Stimulated activated CD8-positive, alpha-beta memory T cell treated with anti-CD3 and anti-CD28 coated beads, Interleukin-15, amount 100 ng/mL, for 24 hours (primary cell): ENCODE data around the gene AAR2.

Experiments used
- DNase-seq: peaks from one replicate; pipeline ENCODE4 v3.0.0-alpha.2; 2020; ENCODE audit warnings: low read depth

AAR2 gene

GRCh38 chr20:36279776-36280175, 43.5 kb downstream of the AAR2 start:
- DNase-seq = no peak

GRCh38 chr20:36281785-36282380, 45.6 kb downstream of the AAR2 start:
- no peak for DNase-seq

GRCh38 chr20:36284751-36285150, 48.5 kb downstream of the AAR2 start:
- DNase-seq = no peak

GRCh38 chr20:36285746-36286447, 49.6 kb downstream of the AAR2 start:
- DNase-seq = no peak

GRCh38 chr20:36297656-36298055, 61.4 kb downstream of the AAR2 start:
- DNase-seq = no peak

- DNase-seq = no peak
Observed at GRCh38 chr20:36298061-36298460, 61.8 kb downstream of the AAR2 start.

- DNase-seq = no peak
Observed at GRCh38 chr20:36298795-36299339, 62.6 kb downstream of the AAR2 start.

GRCh38 chr20:36299459-36299858, 63.2 kb downstream of the AAR2 start:
- no peak for DNase-seq

- no peak for DNase-seq
Observed at GRCh38 chr20:36301359-36302119, 65.3 kb downstream of the AAR2 start.

GRCh38 chr20:36303020-36303595, 66.8 kb downstream of the AAR2 start:
- DNase-seq = no peak

GRCh38 chr20:36303831-36304230, 67.6 kb downstream of the AAR2 start:
- DNase-seq = no peak

- DNase-seq = no peak
Observed at GRCh38 chr20:36304786-36305495, 68.7 kb downstream of the AAR2 start.

- DNase-seq = no peak
Observed at GRCh38 chr20:36305602-36306551, 69.6 kb downstream of the AAR2 start, which contains the start of gene DLGAP4. TSS of gene DLGAP4 (plus strand) at chr20:36306339. CDS start at chr20:36431718, 125,379 bp downstream.
